Neural cell (in vitro differentiated cells): ENCODE data around the gene CIB1.

ENCODE experiments used
- EZH2 ChIP-seq: fragments of 200-600, 300-800 bp; shearing (Covaris generic), sonication (generic); IDR thresholded peaks from 2 replicates; pipeline ENCODE4 v1.6.1; 2014; ENCODE audit warnings: antibody characterized with exemption, low read length, borderline replicate concordance, mild to moderate bottlenecking; ENCODE audit not compliant: insufficient read depth, poor library complexity, severe bottlenecking
- MXI1 ChIP-seq: fragments of 450-650 bp; conservative IDR thresholded peaks from 2 replicates; pipeline ENCODE4 v1.6.1; 2014; ENCODE audit warnings: antibody characterized with exemption, mild to moderate bottlenecking; ENCODE audit not compliant: poor library complexity, severe bottlenecking
- RAD21 ChIP-seq: fragments of 450-650 bp; conservative IDR thresholded peaks from 2 replicates; pipeline ENCODE4 v1.6.1; 2014; ENCODE audit warnings: antibody characterized with exemption, mild to moderate bottlenecking, moderate library complexity
- TF ChIP-seq, protein P1 (sequence below): fragments of 450-650 bp; IDR thresholded peaks from 2 replicates; pipeline ENCODE4 v1.5.1; 2014; ENCODE audit warnings: antibody characterized with exemption, mild to moderate bottlenecking, moderate library complexity; ENCODE audit not compliant: poor library complexity, severe bottlenecking
- TF ChIP-seq, protein P2 (sequence below): IDR thresholded peaks from 2 replicates; pipeline ENCODE4 v1.6.1; 2012; ENCODE audit warnings: borderline replicate concordance

- TF ChIP-seq EZH2 = no peak
- TF ChIP-seq, protein P1, sequence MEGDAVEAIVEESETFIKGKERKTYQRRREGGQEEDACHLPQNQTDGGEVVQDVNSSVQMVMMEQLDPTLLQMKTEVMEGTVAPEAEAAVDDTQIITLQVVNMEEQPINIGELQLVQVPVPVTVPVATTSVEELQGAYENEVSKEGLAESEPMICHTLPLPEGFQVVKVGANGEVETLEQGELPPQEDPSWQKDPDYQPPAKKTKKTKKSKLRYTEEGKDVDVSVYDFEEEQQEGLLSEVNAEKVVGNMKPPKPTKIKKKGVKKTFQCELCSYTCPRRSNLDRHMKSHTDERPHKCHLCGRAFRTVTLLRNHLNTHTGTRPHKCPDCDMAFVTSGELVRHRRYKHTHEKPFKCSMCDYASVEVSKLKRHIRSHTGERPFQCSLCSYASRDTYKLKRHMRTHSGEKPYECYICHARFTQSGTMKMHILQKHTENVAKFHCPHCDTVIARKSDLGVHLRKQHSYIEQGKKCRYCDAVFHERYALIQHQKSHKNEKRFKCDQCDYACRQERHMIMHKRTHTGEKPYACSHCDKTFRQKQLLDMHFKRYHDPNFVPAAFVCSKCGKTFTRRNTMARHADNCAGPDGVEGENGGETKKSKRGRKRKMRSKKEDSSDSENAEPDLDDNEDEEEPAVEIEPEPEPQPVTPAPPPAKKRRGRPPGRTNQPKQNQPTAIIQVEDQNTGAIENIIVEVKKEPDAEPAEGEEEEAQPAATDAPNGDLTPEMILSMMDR = no peak
- no peak for TF ChIP-seq MXI1
- no peak for TF ChIP-seq RAD21
- TF ChIP-seq, protein P2, sequence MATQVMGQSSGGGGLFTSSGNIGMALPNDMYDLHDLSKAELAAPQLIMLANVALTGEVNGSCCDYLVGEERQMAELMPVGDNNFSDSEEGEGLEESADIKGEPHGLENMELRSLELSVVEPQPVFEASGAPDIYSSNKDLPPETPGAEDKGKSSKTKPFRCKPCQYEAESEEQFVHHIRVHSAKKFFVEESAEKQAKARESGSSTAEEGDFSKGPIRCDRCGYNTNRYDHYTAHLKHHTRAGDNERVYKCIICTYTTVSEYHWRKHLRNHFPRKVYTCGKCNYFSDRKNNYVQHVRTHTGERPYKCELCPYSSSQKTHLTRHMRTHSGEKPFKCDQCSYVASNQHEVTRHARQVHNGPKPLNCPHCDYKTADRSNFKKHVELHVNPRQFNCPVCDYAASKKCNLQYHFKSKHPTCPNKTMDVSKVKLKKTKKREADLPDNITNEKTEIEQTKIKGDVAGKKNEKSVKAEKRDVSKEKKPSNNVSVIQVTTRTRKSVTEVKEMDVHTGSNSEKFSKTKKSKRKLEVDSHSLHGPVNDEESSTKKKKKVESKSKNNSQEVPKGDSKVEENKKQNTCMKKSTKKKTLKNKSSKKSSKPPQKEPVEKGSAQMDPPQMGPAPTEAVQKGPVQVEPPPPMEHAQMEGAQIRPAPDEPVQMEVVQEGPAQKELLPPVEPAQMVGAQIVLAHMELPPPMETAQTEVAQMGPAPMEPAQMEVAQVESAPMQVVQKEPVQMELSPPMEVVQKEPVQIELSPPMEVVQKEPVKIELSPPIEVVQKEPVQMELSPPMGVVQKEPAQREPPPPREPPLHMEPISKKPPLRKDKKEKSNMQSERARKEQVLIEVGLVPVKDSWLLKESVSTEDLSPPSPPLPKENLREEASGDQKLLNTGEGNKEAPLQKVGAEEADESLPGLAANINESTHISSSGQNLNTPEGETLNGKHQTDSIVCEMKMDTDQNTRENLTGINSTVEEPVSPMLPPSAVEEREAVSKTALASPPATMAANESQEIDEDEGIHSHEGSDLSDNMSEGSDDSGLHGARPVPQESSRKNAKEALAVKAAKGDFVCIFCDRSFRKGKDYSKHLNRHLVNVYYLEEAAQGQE = no peak
These were observed 19.1 kb downstream of the CIB1 start for GRCh38 chr15:90214553-90215196.
